GM18502 (cell line): ENCODE results near the gene GBP5.

Experiments
- ATAC-seq: cut with Tn5 transposase; IDR thresholded peaks from one replicate; pipeline ENCODE4 v1.9.1; 2021; ENCODE audit warnings: mild to moderate bottlenecking; ENCODE audit not compliant: unreplicated experiment, poor library complexity

GBP5 gene, protein sequence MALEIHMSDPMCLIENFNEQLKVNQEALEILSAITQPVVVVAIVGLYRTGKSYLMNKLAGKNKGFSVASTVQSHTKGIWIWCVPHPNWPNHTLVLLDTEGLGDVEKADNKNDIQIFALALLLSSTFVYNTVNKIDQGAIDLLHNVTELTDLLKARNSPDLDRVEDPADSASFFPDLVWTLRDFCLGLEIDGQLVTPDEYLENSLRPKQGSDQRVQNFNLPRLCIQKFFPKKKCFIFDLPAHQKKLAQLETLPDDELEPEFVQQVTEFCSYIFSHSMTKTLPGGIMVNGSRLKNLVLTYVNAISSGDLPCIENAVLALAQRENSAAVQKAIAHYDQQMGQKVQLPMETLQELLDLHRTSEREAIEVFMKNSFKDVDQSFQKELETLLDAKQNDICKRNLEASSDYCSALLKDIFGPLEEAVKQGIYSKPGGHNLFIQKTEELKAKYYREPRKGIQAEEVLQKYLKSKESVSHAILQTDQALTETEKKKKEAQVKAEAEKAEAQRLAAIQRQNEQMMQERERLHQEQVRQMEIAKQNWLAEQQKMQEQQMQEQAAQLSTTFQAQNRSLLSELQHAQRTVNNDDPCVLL

GRCh38 chr1:89272269-89273041, at the start of gene GBP5:
GBP5 (minus strand) TSS chr1:89272860; CDS start chr1:89269555, 3,305 bp downstream.
- peak; percentile 88 for ATAC-seq

DNA sequence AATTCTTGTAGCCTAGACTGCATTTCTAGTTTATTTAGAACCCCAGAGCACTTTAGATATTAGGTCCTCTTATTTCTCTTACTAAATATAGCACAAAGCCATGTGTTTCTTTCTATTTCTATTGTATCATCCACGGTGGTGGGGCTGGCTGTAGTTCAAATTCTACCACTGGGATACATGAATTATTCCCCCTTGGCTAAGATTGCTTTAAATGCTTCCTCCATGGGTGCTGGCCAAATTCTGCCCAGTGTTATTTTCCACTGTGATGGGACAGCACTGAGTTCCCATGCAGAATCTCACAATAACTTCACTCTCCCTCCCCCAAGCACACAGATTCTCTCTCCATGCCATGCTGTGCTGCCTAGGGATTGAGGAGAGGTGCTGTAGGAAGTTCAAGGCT, 49.7 kb upstream of the GBP5 start:
- ATAC-seq: no peak

DNA sequence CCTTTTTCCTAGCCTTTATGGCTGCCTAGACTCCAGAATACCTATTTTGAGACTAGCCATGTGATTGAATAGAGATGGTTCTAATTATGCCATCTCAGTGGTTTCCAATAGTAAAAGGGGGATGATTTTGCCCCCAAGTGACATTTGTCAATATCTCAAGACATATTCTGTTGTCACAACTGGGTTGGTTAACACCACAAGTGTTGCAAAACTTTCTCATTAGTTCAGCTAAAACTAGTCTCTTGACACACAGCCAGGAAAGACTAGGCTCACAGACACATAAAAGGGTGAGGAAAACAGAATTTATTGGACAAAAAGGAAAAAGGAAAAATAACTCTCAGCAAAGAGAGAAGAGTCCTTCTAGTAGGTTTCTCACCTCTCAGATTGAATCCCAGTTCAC, 39.9 kb upstream of the GBP5 start:
- ATAC-seq: no peak

- no peak for ATAC-seq
Measured at GRCh38 chr1:89311757-89312156, 39.1 kb upstream of the GBP5 start.

DNA sequence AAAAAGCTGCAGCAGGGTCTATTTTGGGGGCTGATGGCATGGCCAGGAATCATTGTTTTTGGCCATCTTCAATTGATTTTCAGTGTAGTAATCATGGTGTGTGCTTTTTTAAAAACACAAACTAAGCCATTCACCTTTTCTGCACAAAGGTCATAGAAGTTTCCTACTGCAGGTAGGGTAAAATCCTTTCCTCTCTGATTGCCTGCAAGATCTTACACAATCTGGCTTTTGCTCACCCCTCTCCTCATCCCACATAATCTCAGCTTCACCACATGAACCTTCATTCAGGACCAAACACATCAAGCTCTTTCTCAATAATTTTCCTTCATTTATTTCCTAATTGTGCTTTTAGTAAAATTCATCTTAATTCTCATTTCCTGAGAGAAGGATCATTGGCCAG, 38.3 kb upstream of the GBP5 start:
- ATAC-seq: no peak

DNA sequence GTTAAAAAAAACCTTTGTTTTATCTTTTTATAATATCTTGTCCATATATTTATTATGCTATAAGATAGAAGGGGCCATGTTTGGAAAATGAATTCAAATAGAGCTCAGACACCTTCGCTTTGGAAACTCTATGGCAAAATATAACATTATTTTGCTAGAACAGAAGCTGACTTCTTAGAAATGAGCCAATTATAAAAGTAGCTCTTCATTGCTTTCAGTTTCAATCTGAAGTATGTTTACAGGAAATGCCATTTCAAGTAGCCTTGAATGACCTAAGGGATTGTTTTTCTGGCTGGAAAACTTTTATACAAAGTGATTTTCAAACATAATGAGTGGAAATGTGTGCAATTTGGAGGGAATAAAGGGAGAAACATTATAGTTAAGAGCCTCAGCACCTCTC, 37.8 kb upstream of the GBP5 start:
- peak; percentile 88 for ATAC-seq

GRCh38 chr1:89309828-89310227, 37.2 kb upstream of the GBP5 start:
- ATAC-seq: no peak

- no peak for ATAC-seq
Measured at GRCh38 chr1:89306273-89306672, 33.6 kb upstream of the GBP5 start.

DNA sequence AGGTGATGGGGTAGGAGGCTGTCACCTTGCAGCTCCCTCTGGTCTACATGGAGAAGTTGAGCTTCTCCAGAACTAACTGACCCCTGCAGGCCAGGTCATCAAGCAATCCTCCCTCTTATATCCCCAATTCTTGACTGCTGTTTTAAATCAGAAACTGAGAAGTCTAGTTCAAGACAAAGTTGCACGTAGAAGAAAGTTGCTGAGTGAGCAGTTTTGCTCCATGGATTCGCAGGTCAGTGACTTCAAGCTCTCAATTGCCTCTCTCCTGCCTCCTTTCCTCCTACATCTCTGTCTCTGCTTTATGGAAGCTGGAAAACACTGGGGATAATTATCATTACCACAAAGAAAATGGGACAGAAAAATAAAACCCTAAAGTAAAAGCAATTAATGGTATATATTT, 32.8 kb upstream of the GBP5 start:
- ATAC-seq: no peak

- no peak for ATAC-seq
Measured at GRCh38 chr1:89304572-89305230, 32.0 kb upstream of the GBP5 start.

GRCh38 chr1:89302697-89303332, 30.2 kb upstream of the GBP5 start:
- no peak for ATAC-seq

DNA sequence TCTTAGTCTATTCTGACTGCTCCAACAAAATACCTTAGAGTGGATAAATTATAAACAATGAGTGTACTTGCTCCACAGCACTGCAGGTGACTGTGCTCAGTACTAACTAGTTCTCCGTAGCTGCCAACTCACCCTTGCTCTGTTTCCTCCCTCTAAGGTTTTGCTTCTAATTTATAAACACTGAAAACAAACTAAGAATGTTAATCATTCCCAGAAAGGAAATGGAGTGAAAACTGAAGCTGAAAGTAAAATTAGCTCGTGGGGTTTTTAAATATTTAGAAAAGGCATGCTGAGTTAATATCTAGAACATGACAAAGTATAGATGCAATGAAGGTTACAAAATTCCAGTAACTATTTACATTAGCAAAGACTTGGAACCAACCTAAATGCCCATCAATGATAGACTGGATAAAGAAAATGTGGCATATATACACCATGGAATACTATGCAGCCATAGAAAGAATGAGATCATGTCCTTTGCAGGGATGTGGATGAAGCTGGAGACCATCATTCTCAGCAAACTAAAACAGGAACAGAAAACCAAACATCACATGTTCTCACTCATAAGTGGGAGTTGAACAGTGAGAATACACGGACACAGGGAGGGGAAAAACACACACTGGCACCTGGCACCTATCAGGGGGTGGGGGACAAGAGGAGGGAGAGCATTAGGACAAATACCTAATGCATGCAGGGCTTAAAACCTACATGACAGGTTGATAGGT, 27.2 kb upstream of the GBP5 start:
- ATAC-seq: peak; percentile 85

DNA sequence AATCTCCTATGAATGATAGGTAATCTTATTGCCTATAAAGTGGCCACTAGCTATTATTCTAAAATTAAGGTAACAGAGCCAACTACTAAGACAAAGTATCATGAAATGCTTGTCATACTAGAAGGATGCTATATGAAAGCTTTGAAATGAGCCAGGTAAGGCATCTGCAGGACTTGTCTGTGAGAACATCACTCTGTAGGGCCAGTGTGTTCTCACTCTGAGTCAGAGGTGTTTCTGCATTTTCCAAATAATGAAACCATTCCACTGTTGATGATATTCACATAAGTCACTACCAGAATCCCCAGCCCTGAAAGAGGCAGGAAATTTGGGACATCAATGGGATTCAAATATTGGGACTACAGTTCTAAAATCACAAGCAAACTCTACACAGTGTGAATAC, 25.8 kb upstream of the GBP5 start:
- peak; percentile 64 for ATAC-seq

- no peak for ATAC-seq
Measured at GRCh38 chr1:89295187-89295586, 22.5 kb upstream of the GBP5 start.

DNA sequence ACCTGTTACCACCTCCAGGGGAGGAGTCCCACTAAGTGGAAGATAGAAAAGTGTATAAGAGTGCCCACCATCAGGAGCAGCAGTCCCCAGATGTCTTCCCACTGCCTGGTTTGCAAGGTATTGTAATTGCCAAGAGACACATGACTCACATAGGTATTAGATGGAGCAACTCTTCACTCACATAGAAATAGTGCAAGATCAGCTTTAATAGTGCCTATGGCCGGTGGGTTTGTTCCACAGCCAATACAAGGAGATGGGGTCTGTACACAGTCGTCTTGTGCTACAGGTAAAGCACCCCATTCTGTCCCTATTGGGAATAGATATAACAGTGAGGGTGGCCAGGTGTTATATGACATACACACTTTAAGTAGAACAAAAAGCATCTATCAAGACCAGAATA, 18.6 kb upstream of the GBP5 start:
- no peak for ATAC-seq

DNA sequence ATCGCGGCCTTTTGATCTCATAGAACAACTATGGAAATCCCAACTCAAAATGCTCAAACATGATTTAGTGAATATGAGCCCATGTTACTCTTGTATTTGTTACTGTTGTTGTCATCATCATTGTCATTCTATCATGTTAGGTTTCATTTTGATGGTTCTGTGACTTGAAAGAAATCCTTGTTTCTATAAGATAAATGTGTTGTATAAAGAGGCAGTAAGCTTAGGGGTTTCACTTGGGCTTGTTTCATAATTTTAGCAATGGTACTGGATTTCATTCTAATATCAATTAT, 15.3 kb upstream of the GBP5 start:
- no peak for ATAC-seq

DNA sequence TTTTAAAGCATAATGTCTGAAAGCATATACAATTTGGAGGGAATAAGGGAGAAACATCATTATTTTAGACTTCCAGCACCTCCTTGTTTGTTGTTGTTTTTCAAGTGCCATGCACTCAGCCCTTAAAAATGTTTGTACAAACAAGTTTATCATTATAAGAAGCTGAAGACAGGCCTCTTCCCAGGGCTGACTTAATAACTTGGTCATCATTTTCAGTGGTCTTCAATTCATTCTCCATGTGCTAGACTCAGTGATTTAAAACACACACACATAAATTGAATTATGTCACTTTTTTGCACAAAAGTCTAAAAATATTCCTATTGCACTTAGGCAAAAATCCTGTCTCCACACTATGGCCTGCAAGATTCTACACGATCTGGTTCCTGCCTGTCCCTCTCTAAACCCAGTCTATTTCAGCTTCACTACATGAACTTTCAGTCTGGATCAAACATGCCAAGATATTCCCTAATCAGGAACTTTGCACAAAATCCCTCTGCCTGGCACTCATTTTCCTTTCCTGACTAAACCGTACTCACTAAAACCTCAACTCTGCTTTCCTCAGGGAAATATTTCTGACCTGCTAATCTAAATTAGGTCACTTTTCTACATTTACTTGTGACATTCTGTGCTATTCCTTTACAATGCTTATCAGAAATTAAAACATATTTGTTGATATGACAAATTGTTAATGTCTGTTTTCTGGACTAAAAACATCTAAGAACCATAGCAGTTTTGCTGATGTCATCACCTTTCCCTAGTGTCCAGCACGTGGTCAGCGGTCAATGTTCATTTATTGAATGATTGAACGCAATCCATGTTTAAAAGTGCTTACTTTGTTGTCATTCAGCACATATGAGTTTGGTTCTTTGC, 14.8 kb upstream of the GBP5 start:
- peak; percentile 33 for ATAC-seq

DNA sequence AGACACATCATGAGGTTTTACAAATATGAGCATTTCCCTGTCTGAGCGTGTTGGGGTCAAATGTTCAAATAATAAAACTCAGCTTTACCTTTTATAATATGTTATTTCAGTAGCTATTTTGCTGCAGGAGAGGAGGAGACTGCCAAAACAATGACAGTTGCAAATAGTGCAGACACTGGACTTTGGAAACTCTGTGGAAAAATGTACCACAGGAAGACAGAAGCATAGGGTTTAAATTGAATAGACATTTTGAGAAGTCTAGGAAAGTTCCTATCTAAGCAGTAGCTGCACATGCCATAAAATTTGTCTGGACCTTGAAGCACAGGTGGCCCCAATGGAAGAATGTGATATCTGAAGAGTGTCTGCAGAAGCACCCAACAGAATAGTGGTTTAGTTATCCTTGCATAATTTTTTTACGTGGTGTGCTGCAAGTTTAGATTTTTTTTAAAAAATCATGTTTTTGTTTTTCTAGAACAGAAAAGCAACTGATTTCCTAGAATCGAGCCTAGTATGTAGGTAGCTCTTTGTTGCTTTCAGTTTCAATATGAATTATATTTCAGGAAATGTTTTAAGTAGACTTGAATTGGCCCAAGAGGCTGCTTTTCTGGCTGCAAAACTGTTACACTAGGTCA, 14.0 kb upstream of the GBP5 start:
- ATAC-seq: peak; percentile 97
